ENCODE data around the gene ACO2.

ACO2 gene

DNA sequence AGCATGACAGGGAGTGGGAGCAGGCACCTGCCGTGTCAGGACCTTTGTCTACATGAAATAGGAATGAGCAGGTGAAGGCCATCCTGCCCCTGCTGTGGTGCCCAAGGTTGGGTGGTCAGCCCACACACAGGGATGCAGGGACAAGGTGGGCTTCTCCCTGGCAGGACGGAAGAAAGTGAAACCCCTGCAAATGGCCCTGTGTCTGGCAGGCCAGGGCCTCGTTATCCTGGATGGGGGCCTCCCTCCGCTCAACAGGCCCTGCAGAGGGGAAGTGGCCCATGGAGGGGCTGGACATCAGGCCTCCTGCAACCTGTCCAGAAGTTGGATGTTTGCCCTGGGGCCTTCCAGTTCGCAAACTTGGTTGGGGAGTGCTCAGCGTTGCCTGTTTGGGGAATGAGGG is 37.3 kb upstream of the ACO2 start:
- TF ChIP-seq POLR2AphosphoS5 (IDR thresholded peaks at IDR 0.05; ENCODE audit: low read depth, low read length) (no peak; the same call in none of the 2 replicates), TAF1 (IDR thresholded peaks at IDR 0.05; ENCODE audit: borderline replicate concordance, insufficient read depth, low read length) (no peak), FOXP2 (optimal IDR thresholded peaks at IDR 0.05; ENCODE audit: borderline replicate concordance, extremely low read depth, extremely low read length, insufficient read depth) (no peak), REST (IDR thresholded peaks at IDR 0.05; ENCODE audit: insufficient read depth in 1 of 2, low read depth in 2 of 2, low read length in 2 of 2) (no peak), SIN3A (IDR thresholded peaks at IDR 0.05; ENCODE audit: borderline replicate concordance, insufficient read depth, low read length) (no peak)

- 0 out of 2 replicates have a peak, but pooled peaks have one; percentile 22 for TF ChIP-seq POLR2AphosphoS5 (IDR thresholded peaks at IDR 0.05; ENCODE audit: low read depth, low read length)
Measured at GRCh38 chr22:41434361-41435003, 34.4 kb upstream of the ACO2 start.

GRCh38 chr22:41435560-41435959 is 33.4 kb upstream of the ACO2 start:
- TF ChIP-seq REST (IDR thresholded peaks at IDR 0.05; ENCODE audit: insufficient read depth in 1 of 2, low read depth in 2 of 2, low read length in 2 of 2), result no peak
- no peak for TF ChIP-seq SIN3A (IDR thresholded peaks at IDR 0.05; ENCODE audit: borderline replicate concordance, insufficient read depth, low read length)
- TF ChIP-seq FOXP2 (optimal IDR thresholded peaks at IDR 0.05; ENCODE audit: borderline replicate concordance, extremely low read depth, extremely low read length, insufficient read depth), result no peak
- TF ChIP-seq TAF1 (IDR thresholded peaks at IDR 0.05; ENCODE audit: borderline replicate concordance, insufficient read depth, low read length), result no peak
- TF ChIP-seq POLR2AphosphoS5 (IDR thresholded peaks at IDR 0.05; ENCODE audit: low read depth, low read length), result no peak

- TF ChIP-seq REST (IDR thresholded peaks at IDR 0.05; ENCODE audit: insufficient read depth in 1 of 2, low read depth in 2 of 2, low read length in 2 of 2), result no peak
- TF ChIP-seq POLR2AphosphoS5 (IDR thresholded peaks at IDR 0.05; ENCODE audit: low read depth, low read length), result no peak
- TF ChIP-seq FOXP2 (optimal IDR thresholded peaks at IDR 0.05; ENCODE audit: borderline replicate concordance, extremely low read depth, extremely low read length, insufficient read depth), result no peak
- no peak for TF ChIP-seq TAF1 (IDR thresholded peaks at IDR 0.05; ENCODE audit: borderline replicate concordance, insufficient read depth, low read length)
- no peak for TF ChIP-seq SIN3A (IDR thresholded peaks at IDR 0.05; ENCODE audit: borderline replicate concordance, insufficient read depth, low read length)
Measured at GRCh38 chr22:41436322-41437113, 32.4 kb upstream of the ACO2 start.

DNA sequence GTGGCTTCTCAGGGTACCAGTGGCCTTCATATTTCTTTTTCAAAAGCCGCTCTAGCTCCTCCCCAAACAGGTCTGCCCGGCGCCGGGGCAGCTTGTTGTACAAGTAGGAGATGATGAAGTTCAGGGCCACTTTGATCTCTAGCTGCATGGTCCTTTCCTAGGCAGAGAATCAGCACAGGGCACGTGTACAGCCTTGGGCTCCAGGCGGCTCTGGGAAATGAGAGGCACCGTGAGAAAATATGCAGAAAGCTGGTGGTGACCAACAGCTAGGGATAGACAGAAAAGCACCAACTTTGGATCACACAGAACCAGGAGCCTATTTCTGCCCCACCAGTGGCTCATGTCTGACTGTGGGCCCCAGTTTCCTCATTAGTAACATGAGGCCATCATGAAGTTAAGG is 31.7 kb upstream of the ACO2 start:
- TF ChIP-seq FOXP2 (optimal IDR thresholded peaks at IDR 0.05; ENCODE audit: borderline replicate concordance, extremely low read depth, extremely low read length, insufficient read depth) (no peak), SIN3A (IDR thresholded peaks at IDR 0.05; ENCODE audit: borderline replicate concordance, insufficient read depth, low read length) (no peak), TAF1 (IDR thresholded peaks at IDR 0.05; ENCODE audit: borderline replicate concordance, insufficient read depth, low read length) (no peak), REST (IDR thresholded peaks at IDR 0.05; ENCODE audit: insufficient read depth in 1 of 2, low read depth in 2 of 2, low read length in 2 of 2) (no peak), POLR2AphosphoS5 (IDR thresholded peaks at IDR 0.05; ENCODE audit: low read depth, low read length) (no peak)
